H4 (cell line): ENCODE data around the gene FOXP1. TPM values are rescaled to one million over a fixed set of nuclear protein-coding genes. Genes with fewer than 3 reads are reported as not detected.
A peak's percentile ranks its signal among the peaks of the same experiment; 100 is the strongest.

Source experiments
- DNase-seq: peaks from one replicate; pipeline ENCODE4 v3.0.0-alpha.2; 2015; ENCODE audit warnings: low spot score
- total RNA-seq: library from RNA; depleted of rRNA; stranded (reverse); fragments of >200 nt; shearing (Covaris generic); gene quantifications from 2 replicates; pipeline ENCODE4 v1.2.3, GENCODE V29; 2014

The FOXP1 gene
- total RNA-seq, 1 experiment from 2014 or later = 15.9 TPM

GRCh38 chr3:71104556-71104955 lies 479.0 kb downstream of the FOXP1 start:
- no peak for DNase-seq

- peak; percentile 81 for DNase-seq
Observed at GRCh38 chr3:71104121-71104541, 479.4 kb downstream of the FOXP1 start.

- DNase-seq = peak; percentile 45
Observed at GRCh38 chr3:71103430-71103921, 480.1 kb downstream of the FOXP1 start.

- DNase-seq = peak; percentile 67
Observed at GRCh38 chr3:71102111-71102983, 481.2 kb downstream of the FOXP1 start.

GRCh38 chr3:71101626-71102025 lies 481.9 kb downstream of the FOXP1 start:
- DNase-seq = no peak

GRCh38 chr3:71101014-71101413 lies 482.5 kb downstream of the FOXP1 start:
- DNase-seq = no peak

GRCh38 chr3:71099997-71100719 lies 483.4 kb downstream of the FOXP1 start:
- peak; percentile 14 for DNase-seq

GRCh38 chr3:71097557-71097956 lies 486.0 kb downstream of the FOXP1 start:
- no peak for DNase-seq

- no peak for DNase-seq
Observed at GRCh38 chr3:71095511-71096291, 487.8 kb downstream of the FOXP1 start.

- no peak for DNase-seq
Observed at GRCh38 chr3:71094658-71095209, 488.8 kb downstream of the FOXP1 start.

GRCh38 chr3:71092665-71093064 lies 490.9 kb downstream of the FOXP1 start:
- no peak for DNase-seq

GRCh38 chr3:71090207-71090606 lies 493.3 kb downstream of the FOXP1 start:
- no peak for DNase-seq

- DNase-seq = no peak
Observed at GRCh38 chr3:71089271-71089847, 494.2 kb downstream of the FOXP1 start.

GRCh38 chr3:71088742-71089141 lies 494.8 kb downstream of the FOXP1 start:
- no peak for DNase-seq

- DNase-seq = no peak
Observed at GRCh38 chr3:71088019-71088708, 495.4 kb downstream of the FOXP1 start.

- DNase-seq = no peak
Observed at GRCh38 chr3:71087143-71088018, 496.1 kb downstream of the FOXP1 start.

GRCh38 chr3:71086777-71087142 lies 496.8 kb downstream of the FOXP1 start:
- DNase-seq = no peak

- no peak for DNase-seq
Observed at GRCh38 chr3:71083726-71084131, 499.8 kb downstream of the FOXP1 start.

GRCh38 chr3:71082833-71083232 lies 500.7 kb downstream of the FOXP1 start:
- DNase-seq = no peak
